Mesenchymal stem cell (in vitro differentiated cells and primary cell): ENCODE results near the gene SYT17.

ENCODE experiments used
- DNase-seq: peaks from one replicate; pipeline ENCODE4 v3.0.0-alpha.2; 2013
- H2AFZ ChIP-seq: one replicate; pipeline ENCODE4 v1.6.1; 2013; ENCODE audit warnings: low read depth, mild to moderate bottlenecking, control low read depth, inconsistent platforms, low read length, moderate library complexity
- H2AK5ac ChIP-seq: 2 replicates; pipeline ENCODE4 v1.6.1; 2013; ENCODE audit warnings: low read length, moderate library complexity, mild to moderate bottlenecking, inconsistent platforms; ENCODE audit not compliant: severe bottlenecking
- H2BK120ac ChIP-seq: one replicate; pipeline ENCODE4 v1.6.1; 2013; ENCODE audit warnings: low read depth, mild to moderate bottlenecking, inconsistent platforms, low read length, moderate library complexity
- H2BK12ac ChIP-seq, 2 experiments: one replicate each; pipeline ENCODE4 v1.6.1; 2013; ENCODE audit warnings: inconsistent platforms in 2 of 2, low read length in 2 of 2, mild to moderate bottlenecking in 2 of 2, moderate library complexity in 2 of 2, control low read depth in 1 of 2
- H2BK15ac ChIP-seq: one replicate; pipeline ENCODE4 v1.6.1; 2013; ENCODE audit warnings: mild to moderate bottlenecking, low read depth, inconsistent platforms; ENCODE audit not compliant: poor library complexity, severe bottlenecking
- H2BK5ac ChIP-seq: 2 replicates; pipeline ENCODE4 v1.6.1; 2013; ENCODE audit warnings: low read depth, mild to moderate bottlenecking, low read length, control low read depth, inconsistent platforms; ENCODE audit not compliant: poor library complexity, severe bottlenecking
- H3K14ac ChIP-seq, 2 experiments: one replicate each; pipeline ENCODE4 v1.6.1; 2013; ENCODE audit warnings: inconsistent platforms in 2 of 2, low read length in 2 of 2, control low read depth in 1 of 2, mild to moderate bottlenecking in 1 of 2, moderate library complexity in 1 of 2
- H3K18ac ChIP-seq, 2 experiments: one replicate each; pipeline ENCODE4 v1.6.1; 2013; ENCODE audit warnings: inconsistent platforms in 2 of 2, low read length in 2 of 2, control low read depth in 1 of 2, low read depth in 1 of 2, mild to moderate bottlenecking in 1 of 2
- H3K23ac ChIP-seq, 2 experiments: one replicate each; pipeline ENCODE4 v1.6.1; 2013; ENCODE audit warnings: inconsistent platforms in 2 of 2, low read length in 2 of 2, mild to moderate bottlenecking in 2 of 2, moderate library complexity in 2 of 2, control low read depth in 1 of 2
- H3K27ac ChIP-seq: 2 replicates; pipeline ENCODE4 v1.5.1; 2013; ENCODE audit warnings: mild to moderate bottlenecking, moderate library complexity, low read length, control low read depth, inconsistent platforms; ENCODE audit not compliant: poor library complexity, severe bottlenecking
- H3K27me3 ChIP-seq, 2 experiments: 2 replicates each; pipeline versions ENCODE4 v1.6.1 to v1.7.0; 2013; ENCODE audit warnings: low read length in 2 of 2, mild to moderate bottlenecking in 2 of 2, moderate library complexity in 2 of 2, control low read depth in 1 of 2, inconsistent platforms in 1 of 2; ENCODE audit not compliant: control insufficient read depth in 1 of 2, insufficient read depth in 1 of 2
- H3K36me3 ChIP-seq, 2 experiments: 2 replicates each; pipeline versions ENCODE4 v1.6.1 to v1.7.0; 2013; ENCODE audit warnings: low read length in 2 of 2, control low read depth in 1 of 2, inconsistent platforms in 1 of 2, low read depth in 1 of 2, mild to moderate bottlenecking in 1 of 2; ENCODE audit not compliant: insufficient read depth in 2 of 2, control insufficient read depth in 1 of 2
- H3K4ac ChIP-seq, 2 experiments: one replicate each; pipeline ENCODE4 v1.6.1; 2013; ENCODE audit warnings: inconsistent platforms in 2 of 2, low read length in 2 of 2, mild to moderate bottlenecking in 2 of 2, moderate library complexity in 2 of 2, control low read depth in 1 of 2, low read depth in 1 of 2
- H3K4me1 ChIP-seq: 2 replicates; pipeline ENCODE4 v1.6.1; 2013; ENCODE audit warnings: low read depth, low read length, control low read depth; ENCODE audit not compliant: control insufficient read depth, insufficient read depth
- H3K4me2 ChIP-seq: 2 replicates; pipeline ENCODE4 v1.6.1; 2013; ENCODE audit warnings: low read length, mild to moderate bottlenecking, inconsistent platforms; ENCODE audit not compliant: poor library complexity, severe bottlenecking
- H3K4me3 ChIP-seq, 2 experiments: 2 replicates each; pipeline versions ENCODE4 v1.5.1 to v1.7.0; 2013; ENCODE audit warnings: low read length in 2 of 2, mild to moderate bottlenecking in 2 of 2, control low read depth in 1 of 2, low read depth in 1 of 2; ENCODE audit not compliant: insufficient read depth in 1 of 2
- H3K79me1 ChIP-seq: replicated peaks from 2 replicates; pipeline ENCODE4 v1.6.1; 2013; ENCODE audit warnings: mild to moderate bottlenecking, control low read depth, low read length, inconsistent platforms; ENCODE audit not compliant: poor library complexity, severe bottlenecking
- H3K9ac ChIP-seq: 2 replicates; pipeline ENCODE4 v1.7.0; 2013; ENCODE audit warnings: mild to moderate bottlenecking, low read length, moderate library complexity
- H3K9me3 ChIP-seq: 2 replicates; pipeline ENCODE4 v1.7.0; 2013; ENCODE audit warnings: mild to moderate bottlenecking, low read length; ENCODE audit not compliant: control insufficient read depth
- H4K8ac ChIP-seq: one replicate; pipeline ENCODE4 v1.6.1; 2013; ENCODE audit warnings: inconsistent platforms, mild to moderate bottlenecking, low read length, moderate library complexity
- H4K91ac ChIP-seq: one replicate; pipeline ENCODE4 v1.6.1; 2013; ENCODE audit warnings: mild to moderate bottlenecking, low read length, inconsistent platforms
- WGBS: methylation state at CpG from one replicate; pipeline ENCODE4 v1.1.7; 2013; ENCODE audit warnings: mixed read lengths; 5-methylcytosine and 5-hydroxymethylcytosine counted together

SYT17 gene

DNA sequence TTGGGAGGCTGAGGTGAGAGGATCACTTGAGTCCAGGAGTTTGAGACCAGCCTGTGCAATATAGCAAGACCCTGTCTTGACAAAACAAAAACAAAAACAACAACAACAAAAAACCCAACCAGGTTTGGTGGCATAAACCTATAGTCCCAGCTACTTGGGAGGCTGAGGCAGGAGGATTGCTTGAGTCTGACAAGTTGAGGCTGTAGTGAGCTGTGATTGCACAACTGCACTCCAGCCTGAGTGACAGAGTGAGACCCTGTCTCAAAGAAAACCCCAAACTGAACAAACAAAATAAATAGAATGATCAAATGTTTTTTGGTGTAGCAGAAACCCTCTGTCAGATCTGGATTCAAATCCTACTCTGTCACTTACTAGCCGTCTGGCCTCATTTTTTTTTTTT is 16.0 kb upstream of the SYT17 start:
- no peaks in the 10 kb centered on the region for H3K36me3 ChIP-seq
- no peak overlapping the region for H2BK12ac ChIP-seq
- H4K8ac ChIP-seq, result no peak overlapping the region
- H2AK5ac ChIP-seq, result no peak overlapping the region
- H3K9me3 ChIP-seq, result peaks cover 9% of the 10 kb centered on the region
- H2AFZ ChIP-seq, result no peak overlapping the region
- H4K91ac ChIP-seq, result no peak overlapping the region
- no peak overlapping the region for H3K14ac ChIP-seq
- no peak overlapping the region for H3K23ac ChIP-seq
- no peak overlapping the region for H3K4me2 ChIP-seq
- no peak overlapping the region for H2BK120ac ChIP-seq
- H2BK15ac ChIP-seq, result no peak overlapping the region
- H3K4ac ChIP-seq, result no peak overlapping the region
- H2BK5ac ChIP-seq, result no peak overlapping the region
- H3K79me1 ChIP-seq, result no peaks in the 10 kb centered on the region
- H3K27ac ChIP-seq, result no peak overlapping the region
- no peak overlapping the region for H3K18ac ChIP-seq
- no peak for DNase-seq
- no peak overlapping the region for H3K4me3 ChIP-seq
- WGBS, result 100% methylated on average over 1 of the region's 1 CpG
- H3K9ac ChIP-seq, result no peak overlapping the region
- peaks cover 6 to 11% of the 10 kb centered on the region in 2 experiments for H3K27me3 ChIP-seq
- H3K4me1 ChIP-seq, result no peaks in the 10 kb centered on the region

DNA sequence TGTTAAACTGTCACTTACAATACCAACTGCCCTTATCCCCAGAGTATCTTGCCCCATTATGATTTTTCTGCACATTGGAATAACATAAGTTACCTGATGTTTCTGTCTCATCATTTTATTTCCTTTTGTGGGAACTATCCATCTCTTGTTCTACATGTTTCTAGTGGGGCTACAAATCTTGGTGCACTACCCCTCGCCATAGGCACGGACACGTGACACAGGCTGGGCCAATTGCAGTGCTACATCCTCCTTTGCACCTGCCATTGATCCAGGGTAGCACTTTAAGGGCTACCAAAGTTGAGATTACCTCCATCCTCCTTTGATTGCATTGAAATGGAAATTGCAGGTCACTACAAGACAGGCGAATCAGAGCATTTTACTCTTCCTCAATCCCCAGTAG is 14.2 kb upstream of the SYT17 start:
- no peak overlapping the region for H3K14ac ChIP-seq
- H3K36me3 ChIP-seq, result no peaks in the 10 kb centered on the region
- no peak overlapping the region for H3K4me2 ChIP-seq
- H2BK12ac ChIP-seq, result no peak overlapping the region
- no peak overlapping the region for H2BK15ac ChIP-seq
- peaks cover 9% of the 10 kb centered on the region for H3K9me3 ChIP-seq
- no peak overlapping the region for H2AFZ ChIP-seq
- no peak overlapping the region for H2BK5ac ChIP-seq
- H3K4me3 ChIP-seq, result no peak overlapping the region
- peak; percentile 16 for DNase-seq
- H3K18ac ChIP-seq, result no peak overlapping the region
- H3K4me1 ChIP-seq, result no peaks in the 10 kb centered on the region
- H2BK120ac ChIP-seq, result no peak overlapping the region
- H3K27me3 ChIP-seq, result peaks cover 6 to 12% of the 10 kb centered on the region in 2 experiments
- H3K9ac ChIP-seq, result no peak overlapping the region
- no peak overlapping the region for H4K8ac ChIP-seq
- H3K4ac ChIP-seq, result no peak overlapping the region
- no peak overlapping the region for H2AK5ac ChIP-seq
- H3K23ac ChIP-seq, result no peak overlapping the region
- H3K27ac ChIP-seq, result no peak overlapping the region
- no peaks in the 10 kb centered on the region for H3K79me1 ChIP-seq
- 58% methylated on average over 4 of the region's 4 CpGs for WGBS
- no peak overlapping the region for H4K91ac ChIP-seq

DNA sequence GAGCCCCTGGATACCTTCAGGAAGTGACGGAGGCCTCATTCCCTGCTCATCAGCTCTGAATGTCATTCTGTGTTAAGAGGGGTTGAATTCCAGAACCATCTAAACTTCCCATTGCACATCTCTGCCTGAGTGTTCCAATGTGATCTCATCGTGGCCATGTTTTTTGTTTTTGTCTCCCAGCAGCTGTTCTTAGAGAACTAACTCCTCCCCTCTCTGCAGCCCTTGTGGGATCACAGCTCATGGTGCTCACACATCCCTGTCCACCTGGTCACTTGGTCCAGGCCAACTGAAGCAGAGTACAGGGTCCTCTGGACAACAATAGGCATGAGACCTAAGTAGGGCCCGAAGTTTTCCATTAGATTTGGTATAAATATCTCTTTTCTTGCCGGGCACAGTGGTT is 6.0 kb upstream of the SYT17 start:
- Histone ChIP-seq H4K91ac (no peak overlapping the region), H3K9ac (no peak overlapping the region), H4K8ac (no peak overlapping the region), H3K14ac (no peak overlapping the region), H3K79me1 (no peaks in the 10 kb centered on the region), H2AFZ (no peak overlapping the region), H3K4me3 (no peak overlapping the region), H2BK15ac (no peak overlapping the region), H2BK120ac (no peak overlapping the region), H3K23ac (no peak overlapping the region), H3K4me2 (no peak overlapping the region), H3K18ac (no peak overlapping the region), H2AK5ac (no peak overlapping the region), H3K27ac (no peak overlapping the region), H3K9me3 (no peaks in the 10 kb centered on the region), H2BK12ac (no peak overlapping the region), H3K27me3 (peaks cover 0 to 10% of the 10 kb centered on the region in 2 experiments), H3K36me3 (no peaks in the 10 kb centered on the region), H3K4me1 (no peaks in the 10 kb centered on the region), H3K4ac (no peak overlapping the region), H2BK5ac (no peak overlapping the region)
- WGBS, result 73% methylated on average over 4 of the region's 4 CpGs
- DNase-seq, result peak; percentile 38

DNA sequence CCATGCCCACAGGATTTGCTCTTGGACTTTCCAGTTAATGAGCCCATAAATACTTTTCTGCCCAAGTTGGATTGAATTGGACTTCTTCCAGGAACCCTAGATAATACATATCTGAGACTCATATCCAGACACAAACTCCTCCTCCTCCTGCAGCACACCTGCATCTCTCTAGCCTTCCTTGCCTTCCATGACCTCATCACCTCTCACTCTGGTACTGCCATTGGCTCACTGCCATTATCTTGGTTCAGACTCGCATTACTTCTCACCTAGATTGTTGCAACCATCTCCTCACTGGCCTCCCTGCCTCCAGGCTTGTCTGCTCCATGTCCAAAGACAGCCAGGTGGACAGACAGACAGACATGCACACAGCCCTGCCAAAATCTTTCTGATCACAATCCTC is 4.8 kb upstream of the SYT17 start:
- Histone ChIP-seq H3K9ac (no peak overlapping the region), H3K4me1 (peaks cover 8% of the 10 kb centered on the region)
- 91% methylated on average over 1 of the region's 1 CpG for WGBS

More for the DNA sequence above, 4.8 kb upstream of the SYT17 start:
- H2AFZ ChIP-seq, result no peak overlapping the region
- no peak for DNase-seq
- no peak overlapping the region for H2AK5ac ChIP-seq
- H3K18ac ChIP-seq, result no peak overlapping the region
- H4K8ac ChIP-seq, result no peak overlapping the region
- H3K27ac ChIP-seq, result no peak overlapping the region
- no peak overlapping the region for H3K4me2 ChIP-seq
- H3K4ac ChIP-seq, result no peak overlapping the region
- no peak overlapping the region for H2BK120ac ChIP-seq
- H3K23ac ChIP-seq, result no peak overlapping the region
- H3K36me3 ChIP-seq, result no peaks in the 10 kb centered on the region
- no peak overlapping the region for H2BK5ac ChIP-seq
- no peak overlapping the region for H4K91ac ChIP-seq
- H3K14ac ChIP-seq, result peak overlapping the region in 1 of 2 experiments; percentile 44
- no peaks in the 10 kb centered on the region for H3K9me3 ChIP-seq
- peak overlapping the region in 1 of 2 experiments; percentile 20 for H3K4me3 ChIP-seq
- no peak overlapping the region for H2BK15ac ChIP-seq
- H3K79me1 ChIP-seq, result no peaks in the 10 kb centered on the region
- no peak overlapping the region for H2BK12ac ChIP-seq
- peaks cover 3 to 9% of the 10 kb centered on the region in 2 experiments for H3K27me3 ChIP-seq
